B cell (primary cell): ENCODE results near the gene GGTLC2. TPM values are rescaled to one million over a fixed set of nuclear protein-coding genes. Genes with fewer than 3 reads are reported as not detected.

Experiments
- ATAC-seq: fragments of 200-7000 bp; cut with Tn5 transposase; one replicate; pipeline ENCODE4 v1.10.0; 2021; ENCODE audit warnings: low read depth, mild to moderate bottlenecking, moderate number of reproducible peaks, moderate library complexity
- CTCF ChIA-PET: fragments of 350-600 bp; sonication (Branson Sonifier 250); formaldehyde crosslinking; loops from one replicate; lab custom pipeline; 2021; ENCODE audit warnings: antibody characterized with exemption, inconsistent platforms; lab: Charles Lee
- POLR2A ChIA-PET: fragments of 350-600 bp; sonication (Branson Sonifier 250); formaldehyde crosslinking; loops from one replicate; lab custom pipeline; 2021; ENCODE audit warnings: antibody characterized with exemption; lab: Charles Lee
- DNase-seq: peaks from one replicate; pipeline ENCODE4 v3.0.0; 2013
- H2AFZ ChIP-seq: 2 replicates; pipeline ENCODE4 v1.6.1; 2012; ENCODE audit warnings: mild to moderate bottlenecking, low read depth, low read length; ENCODE audit not compliant: insufficient read depth, poor library complexity, severe bottlenecking
- H3K27ac ChIP-seq, 2 donors: 1 replicate in 1 of 2; 2 replicates in 1 of 2; pipeline ENCODE4 v1.5.1; 2012 to 2013; ENCODE audit warnings: low read length in 2 of 2, mild to moderate bottlenecking in 2 of 2, moderate library complexity in 1 of 2
- H3K27me3 ChIP-seq, 4 experiments: fragments of 200-600 bp in 1 of 4; sonication (generic) in 1 of 4; replicated peaks in 1 of 4; 1 replicate in 2 of 4; 2 replicates in 2 of 4; pipeline versions ENCODE4 v1.6.1 to v1.7.0; 2013 to 2016; ENCODE audit warnings: low read length in 3 of 4, mild to moderate bottlenecking in 2 of 4, mixed read lengths in 1 of 4, moderate library complexity in 1 of 4; ENCODE audit not compliant: insufficient read depth in 4 of 4, control insufficient read depth in 3 of 4; ENCODE audit errors: control extremely low read depth in 1 of 4
- H3K36me3 ChIP-seq, 2 experiments: replicated peaks in 1 of 2; 1 replicate in 1 of 2; 2 replicates in 1 of 2; pipeline versions ENCODE4 v1.6.1 to v1.7.1; 2013; ENCODE audit warnings: low read length in 1 of 2; ENCODE audit not compliant: insufficient read depth in 2 of 2, control insufficient read depth in 1 of 2; ENCODE audit errors: control extremely low read depth in 1 of 2, extremely low read depth in 1 of 2
- H3K4me1 ChIP-seq, 2 donors: fragments of 200-600 bp in 1 of 2; sonication (generic) in 1 of 2; 1 replicate in 1 of 2; 2 replicates in 1 of 2; pipeline versions ENCODE4 v1.5.1 to v1.6.1; 2013 to 2017; ENCODE audit warnings: low read length in 2 of 2; ENCODE audit not compliant: control insufficient read depth in 2 of 2, insufficient read depth in 2 of 2
- H3K4me2 ChIP-seq: replicated peaks from 2 replicates; pipeline ENCODE3; 2012; ENCODE audit warnings: mild to moderate bottlenecking, low read depth, low read length; ENCODE audit not compliant: poor library complexity, severe bottlenecking
- H3K4me3 ChIP-seq, 5 experiments: fragments of 200-600 bp in 1 of 5; sonication (generic) in 1 of 5; 1 replicate in 3 of 5; 2 replicates in 2 of 5; pipeline versions ENCODE4 v1.5.1 to v1.7.0; 2011 to 2016; ENCODE audit warnings: low read length in 4 of 5, mild to moderate bottlenecking in 4 of 5, low read depth in 2 of 5, control low read depth in 1 of 5, moderate library complexity in 1 of 5; ENCODE audit not compliant: insufficient read depth in 1 of 5; ENCODE audit errors: control extremely low read depth in 1 of 5, extremely low read depth in 1 of 5
- H3K79me2 ChIP-seq: fragments of 200-600 bp; sonication (generic); one replicate; pipeline ENCODE4 v1.6.0; 2016; ENCODE audit warnings: low read length; ENCODE audit not compliant: control insufficient read depth, insufficient read depth
- H3K9ac ChIP-seq: fragments of 200-600 bp; sonication (generic); 2 replicates; pipeline ENCODE4 v1.6.1; 2017; ENCODE audit warnings: mild to moderate bottlenecking, low read length, moderate library complexity
- H3K9me3 ChIP-seq, 3 donors: one replicate each; pipeline versions ENCODE4 v1.6.1 to v1.7.1; 2013; ENCODE audit warnings: low read length in 2 of 3; ENCODE audit not compliant: control insufficient read depth in 2 of 3, insufficient read depth in 1 of 3; ENCODE audit errors: control extremely low read depth in 1 of 3
- H4K20me1 ChIP-seq: 2 replicates; pipeline ENCODE4 v1.6.0; 2012; ENCODE audit warnings: mild to moderate bottlenecking, low read length; ENCODE audit not compliant: insufficient read depth, control insufficient read depth, poor library complexity, severe bottlenecking
- H3K27ac Mint-ChIP-seq: one replicate; pipeline ENCODE4 v1.8.0; 2021; ENCODE audit warnings: mixed read lengths
- H3K27me3 Mint-ChIP-seq: one replicate; pipeline ENCODE4 v1.8.0; 2021; ENCODE audit warnings: mixed read lengths
- H3K4me1 Mint-ChIP-seq: one replicate; pipeline ENCODE4 v1.8.0; 2021; ENCODE audit warnings: mixed read lengths
- H3K4me3 Mint-ChIP-seq: one replicate; pipeline ENCODE4 v1.8.0; 2021; ENCODE audit warnings: mixed read lengths
- H3K9me3 Mint-ChIP-seq: one replicate; pipeline ENCODE4 v1.8.0; 2022; ENCODE audit warnings: mixed read lengths; ENCODE audit not compliant: insufficient read depth
- EZH2 ChIP-seq: IDR thresholded peaks from 2 replicates; pipeline ENCODE4 v1.6.1; 2012; ENCODE audit warnings: borderline replicate concordance, low read depth, mild to moderate bottlenecking, moderate library complexity, low read length; ENCODE audit not compliant: insufficient read depth, poor library complexity, severe bottlenecking
- WGBS: methylation state at CpG from one replicate; pipeline ENCODE4 v1.1.5; 2013; ENCODE audit warnings: missing lambda C conversion rate; ENCODE audit not compliant: insufficient coverage; 5-methylcytosine and 5-hydroxymethylcytosine counted together
- intact Hi-C: fragments of 100-400 bp; cut with micrococcal nuclease; formaldehyde crosslinking; loops from one replicate; pipeline ENCODE4 v1.10.0; 2022
- polyA plus RNA-seq: library from polyadenylated mRNA; depleted of rRNA; stranded (reverse); fragments of >200 nt; gene quantifications from 2 replicates; pipeline ENCODE4 v1.2.3, GENCODE V29; 2012
- total RNA-seq, 2 donors: library from RNA; stranded (reverse); fragments of 120-200 nt in 1 of 2; gene quantifications; 1 replicate in 1 of 2; 2 replicates in 1 of 2; pipeline versions ENCODE4 v1.2.3 to v1.2.4, GENCODE V29; 2013 to 2022
- TF ChIP-seq, protein P1 (sequence below): fragments of 200-600 bp; IDR thresholded peaks from one replicate; pipeline ENCODE4 v1.8.0; 2022; ENCODE audit warnings: antibody characterized with exemption, mild to moderate bottlenecking

Gene GGTLC2
- total and polyA plus RNA-seq, 2 donors (not counting 1 experiment from before 2014, with no cell fraction given), result not detected

DNA sequence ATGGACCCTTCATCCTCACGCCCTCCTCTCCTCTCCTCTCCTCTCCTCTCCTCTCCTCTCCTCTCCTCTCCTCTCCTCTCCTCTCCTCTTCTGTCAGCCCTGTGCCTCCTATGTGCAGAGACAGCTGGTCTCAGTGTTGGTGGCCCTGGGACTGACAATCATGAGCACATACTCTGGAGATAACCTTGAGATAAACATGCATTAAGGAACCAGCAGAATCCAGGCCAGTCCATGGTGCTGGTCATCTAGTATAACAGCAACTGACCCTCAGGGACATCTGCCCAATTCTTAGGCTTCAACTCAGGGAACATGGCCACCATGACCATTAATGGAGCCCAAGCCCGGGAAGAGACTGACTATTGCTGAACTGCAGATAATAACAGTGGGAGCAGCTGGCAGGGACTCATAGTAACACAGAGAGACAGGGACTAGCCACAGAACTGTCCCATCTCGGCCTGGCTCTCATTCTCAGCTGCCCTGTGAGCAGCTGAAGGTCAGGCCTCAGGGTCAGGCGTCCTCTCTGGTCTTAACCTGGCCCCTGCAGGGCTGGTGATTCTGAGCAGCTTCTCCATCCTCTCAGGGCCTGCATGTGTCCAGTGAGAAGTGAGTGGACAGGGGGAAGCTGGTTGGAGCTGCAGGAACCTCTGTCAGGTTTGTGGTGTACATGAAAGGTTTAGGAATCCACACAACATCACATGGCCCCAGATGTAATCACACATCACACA, 45.4 kb downstream of the GGTLC2 start:
- 95% methylated on average over 4 of the region's 4 CpGs for WGBS
- H3K9me3 ChIP-seq, result peaks cover 0 to 14% (median 0%) of the 10 kb centered on the region in 3 donors
- H3K9me3 Mint-ChIP-seq, result no peaks in the 10 kb centered on the region
- H3K79me2 ChIP-seq, result no peaks in the 10 kb centered on the region
- no peak overlapping the region for H2AFZ ChIP-seq
- no peaks in the 10 kb centered on the region for H3K36me3 ChIP-seq
- H3K4me3 Mint-ChIP-seq, result no peak overlapping the region
- H3K27me3 Mint-ChIP-seq, result no peaks in the 10 kb centered on the region
- peaks cover 55 to 62% of the 10 kb centered on the region in 2 donors for H3K4me1 ChIP-seq
- no peak overlapping the region for H3K9ac ChIP-seq
- no peaks in the 10 kb centered on the region for H3K27me3 ChIP-seq
- CTCF ChIA-PET, result interaction anchor here (0.5 to 11.7 kb wide), 15 partner anchors 9 to 265 kb away, joined by 3 to 140 read pairs (median 5); no protein-coding TSS in a partner anchor
- intact Hi-C loops, result loop anchor here (5.0 kb wide), 1 partner anchor 248 kb away; no protein-coding TSS in a partner anchor
- peak overlapping the region; percentile 33 for H3K27ac Mint-ChIP-seq
- TF ChIP-seq, protein P1, sequence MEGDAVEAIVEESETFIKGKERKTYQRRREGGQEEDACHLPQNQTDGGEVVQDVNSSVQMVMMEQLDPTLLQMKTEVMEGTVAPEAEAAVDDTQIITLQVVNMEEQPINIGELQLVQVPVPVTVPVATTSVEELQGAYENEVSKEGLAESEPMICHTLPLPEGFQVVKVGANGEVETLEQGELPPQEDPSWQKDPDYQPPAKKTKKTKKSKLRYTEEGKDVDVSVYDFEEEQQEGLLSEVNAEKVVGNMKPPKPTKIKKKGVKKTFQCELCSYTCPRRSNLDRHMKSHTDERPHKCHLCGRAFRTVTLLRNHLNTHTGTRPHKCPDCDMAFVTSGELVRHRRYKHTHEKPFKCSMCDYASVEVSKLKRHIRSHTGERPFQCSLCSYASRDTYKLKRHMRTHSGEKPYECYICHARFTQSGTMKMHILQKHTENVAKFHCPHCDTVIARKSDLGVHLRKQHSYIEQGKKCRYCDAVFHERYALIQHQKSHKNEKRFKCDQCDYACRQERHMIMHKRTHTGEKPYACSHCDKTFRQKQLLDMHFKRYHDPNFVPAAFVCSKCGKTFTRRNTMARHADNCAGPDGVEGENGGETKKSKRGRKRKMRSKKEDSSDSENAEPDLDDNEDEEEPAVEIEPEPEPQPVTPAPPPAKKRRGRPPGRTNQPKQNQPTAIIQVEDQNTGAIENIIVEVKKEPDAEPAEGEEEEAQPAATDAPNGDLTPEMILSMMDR, result no peak
- no peak for TF ChIP-seq EZH2
- H3K27ac ChIP-seq, result no peak overlapping the region
- H3K4me1 Mint-ChIP-seq, result peaks cover 61% of the 10 kb centered on the region
- POLR2A ChIA-PET, result no interaction called here
- no peaks in the 10 kb centered on the region for H4K20me1 ChIP-seq
- no peak for ATAC-seq
- no peak overlapping the region for H3K4me3 ChIP-seq
- H3K4me2 ChIP-seq, result no peak overlapping the region
- no peak for DNase-seq

DNA sequence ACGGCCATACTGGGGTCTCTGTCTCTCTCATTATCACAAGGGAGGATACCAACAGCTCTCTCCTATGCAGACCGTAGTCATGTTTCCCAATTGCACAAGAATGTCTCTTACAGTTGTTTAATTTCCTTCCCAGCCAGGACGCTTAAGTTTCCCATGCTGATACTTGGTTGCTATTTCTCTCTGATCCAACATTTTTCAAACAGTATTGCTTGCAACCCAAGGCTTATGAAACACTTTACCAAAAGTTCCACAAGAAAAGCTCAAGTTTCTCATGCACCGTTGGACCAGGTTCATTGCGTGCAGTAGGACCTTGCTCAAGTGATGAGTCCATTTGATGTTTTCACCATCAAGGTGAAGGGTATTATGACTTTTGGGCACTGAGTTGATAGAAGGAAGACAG, 46.6 kb downstream of the GGTLC2 start:
- Histone ChIP-seq H3K36me3 (no peaks in the 10 kb centered on the region), H3K27ac (no peak overlapping the region), H3K4me1 (peaks cover 43 to 54% of the 10 kb centered on the region in 2 donors), H2AFZ (no peak overlapping the region), H3K79me2 (no peaks in the 10 kb centered on the region), H3K4me3 (no peak overlapping the region), H4K20me1 (no peaks in the 10 kb centered on the region), H3K27me3 (no peaks in the 10 kb centered on the region), H3K9me3 (peaks cover 0 to 8% (median 0%) of the 10 kb centered on the region in 3 donors), H3K4me2 (no peak overlapping the region), H3K9ac (no peak overlapping the region)
- intact Hi-C loops, result no loop called here
- WGBS, result 85% methylated on average over 4 of the region's 5 CpGs
- no peak for DNase-seq
- no peaks in the 10 kb centered on the region for H3K27me3 Mint-ChIP-seq
- peak overlapping the region; percentile 77 for H3K27ac Mint-ChIP-seq
- H3K9me3 Mint-ChIP-seq, result no peaks in the 10 kb centered on the region
- CTCF ChIA-PET, result interaction anchor here (0.9 to 11.7 kb wide), 12 partner anchors 14 to 264 kb away, joined by 3 to 140 read pairs (median 6); no protein-coding TSS in a partner anchor
- TF ChIP-seq, protein P1, result no peak
- TF ChIP-seq EZH2, result no peak
- H3K4me1 Mint-ChIP-seq, result peaks cover 50% of the 10 kb centered on the region
- POLR2A ChIA-PET, result no interaction called here
- no peak overlapping the region for H3K4me3 Mint-ChIP-seq
- no peak for ATAC-seq
